ENCODE results near the gene RGS16.
"Not testable (repeated sequence)": the region's sequence is repeated elsewhere in the genome, so short reads cannot be mapped to it uniquely, and the experiment has no call there.

Gene RGS16

GRCh38 chr1:182639330-182639729 lies 35.1 kb upstream of the RGS16 start:
- Histone ChIP-seq H3K4me1 (ENCODE audit: control insufficient read depth, insufficient read depth, low read length) (peaks cover 4% of the 10 kb centered on the region; the same call in 1 of the 2 replicates), H3K27ac (ENCODE audit: low read depth, low read length) (no peak overlapping the region), H3K9ac (ENCODE audit: low read depth, low read length) (no peak overlapping the region), H3K9me3 (ENCODE audit: control insufficient read depth, insufficient read depth, low read length) (no peaks in the 10 kb centered on the region), H3K36me3 (ENCODE audit: control insufficient read depth, insufficient read depth, low read length) (no peaks in the 10 kb centered on the region), H3K27me3 (ENCODE audit: control insufficient read depth, insufficient read depth, low read length) (no peaks in the 10 kb centered on the region), H3K4me3 (ENCODE audit: low read depth, low read length) (no peak overlapping the region)

GRCh38 chr1:182637769-182638168 lies 33.6 kb upstream of the RGS16 start:
- Histone ChIP-seq H3K4me1 (ENCODE audit: control insufficient read depth, insufficient read depth, low read length) (peaks cover 16% of the 10 kb centered on the region), H3K9me3 (ENCODE audit: control insufficient read depth, insufficient read depth, low read length) (no peaks in the 10 kb centered on the region), H3K27ac (ENCODE audit: low read depth, low read length) (no peak overlapping the region), H3K36me3 (ENCODE audit: control insufficient read depth, insufficient read depth, low read length) (no peaks in the 10 kb centered on the region), H3K27me3 (ENCODE audit: control insufficient read depth, insufficient read depth, low read length) (no peaks in the 10 kb centered on the region), H3K4me3 (ENCODE audit: low read depth, low read length) (no peak overlapping the region), H3K9ac (ENCODE audit: low read depth, low read length) (no peak overlapping the region)

GRCh38 chr1:182635871-182636270 lies 31.7 kb upstream of the RGS16 start:
- H3K27ac ChIP-seq (ENCODE audit: low read depth, low read length), result no peak overlapping the region
- peaks cover 20% of the 10 kb centered on the region for H3K4me1 ChIP-seq (ENCODE audit: control insufficient read depth, insufficient read depth, low read length)
- no peaks in the 10 kb centered on the region for H3K27me3 ChIP-seq (ENCODE audit: control insufficient read depth, insufficient read depth, low read length)
- H3K9ac ChIP-seq (ENCODE audit: low read depth, low read length), result no peak overlapping the region
- H3K9me3 ChIP-seq (ENCODE audit: control insufficient read depth, insufficient read depth, low read length), result no peaks in the 10 kb centered on the region
- no peaks in the 10 kb centered on the region for H3K36me3 ChIP-seq (ENCODE audit: control insufficient read depth, insufficient read depth, low read length)
- H3K4me3 ChIP-seq (ENCODE audit: low read depth, low read length), result no peak overlapping the region

- Histone ChIP-seq H3K9me3 (ENCODE audit: control insufficient read depth, insufficient read depth, low read length) (no peaks in the 10 kb centered on the region), H3K27ac (ENCODE audit: low read depth, low read length) (no peak overlapping the region), H3K27me3 (ENCODE audit: control insufficient read depth, insufficient read depth, low read length) (no peaks in the 10 kb centered on the region), H3K9ac (ENCODE audit: low read depth, low read length) (no peak overlapping the region), H3K36me3 (ENCODE audit: control insufficient read depth, insufficient read depth, low read length) (no peaks in the 10 kb centered on the region), H3K4me3 (ENCODE audit: low read depth, low read length) (no peak overlapping the region), H3K4me1 (ENCODE audit: control insufficient read depth, insufficient read depth, low read length) (peaks cover 34% of the 10 kb centered on the region)
These were observed 30.3 kb upstream of the RGS16 start for GRCh38 chr1:182634306-182635072.

- Histone ChIP-seq H3K9me3 (ENCODE audit: control insufficient read depth, insufficient read depth, low read length) (no peaks in the 10 kb centered on the region), H3K4me3 (ENCODE audit: low read depth, low read length) (no peak overlapping the region), H3K36me3 (ENCODE audit: control insufficient read depth, insufficient read depth, low read length) (no peaks in the 10 kb centered on the region), H3K4me1 (ENCODE audit: control insufficient read depth, insufficient read depth, low read length) (peaks cover 41% of the 10 kb centered on the region), H3K9ac (ENCODE audit: low read depth, low read length) (no peak overlapping the region), H3K27me3 (ENCODE audit: control insufficient read depth, insufficient read depth, low read length) (no peaks in the 10 kb centered on the region), H3K27ac (ENCODE audit: low read depth, low read length) (no peak overlapping the region)
These were observed 29.6 kb upstream of the RGS16 start for GRCh38 chr1:182633657-182634281.

GRCh38 chr1:182633031-182633430 lies 28.8 kb upstream of the RGS16 start:
- Histone ChIP-seq H3K27me3 (ENCODE audit: control insufficient read depth, insufficient read depth, low read length) (no peaks in the 10 kb centered on the region), H3K36me3 (ENCODE audit: control insufficient read depth, insufficient read depth, low read length) (no peaks in the 10 kb centered on the region), H3K9me3 (ENCODE audit: control insufficient read depth, insufficient read depth, low read length) (no peaks in the 10 kb centered on the region), H3K4me1 (ENCODE audit: control insufficient read depth, insufficient read depth, low read length) (peaks cover 41% of the 10 kb centered on the region), H3K27ac (ENCODE audit: low read depth, low read length) (no peak overlapping the region), H3K9ac (ENCODE audit: low read depth, low read length) (no peak overlapping the region), H3K4me3 (ENCODE audit: low read depth, low read length) (no peak overlapping the region)

GRCh38 chr1:182632441-182632857 lies 28.3 kb upstream of the RGS16 start:
- peaks cover 41% of the 10 kb centered on the region for H3K4me1 ChIP-seq (ENCODE audit: control insufficient read depth, insufficient read depth, low read length)
- H3K27me3 ChIP-seq (ENCODE audit: control insufficient read depth, insufficient read depth, low read length); H3K4me3 ChIP-seq (ENCODE audit: low read depth, low read length); H3K9ac ChIP-seq (ENCODE audit: low read depth, low read length); H3K27ac ChIP-seq (ENCODE audit: low read depth, low read length); H3K36me3 ChIP-seq (ENCODE audit: control insufficient read depth, insufficient read depth, low read length); H3K9me3 ChIP-seq (ENCODE audit: control insufficient read depth, insufficient read depth, low read length): not testable (repeated sequence)

GRCh38 chr1:182631954-182632353 lies 27.8 kb upstream of the RGS16 start:
- H3K27me3 ChIP-seq (ENCODE audit: control insufficient read depth, insufficient read depth, low read length), result no peaks in the 10 kb centered on the region
- H3K9ac ChIP-seq (ENCODE audit: low read depth, low read length), result no peak overlapping the region
- H3K36me3 ChIP-seq (ENCODE audit: control insufficient read depth, insufficient read depth, low read length), result no peaks in the 10 kb centered on the region
- no peak overlapping the region for H3K27ac ChIP-seq (ENCODE audit: low read depth, low read length)
- H3K4me1 ChIP-seq (ENCODE audit: control insufficient read depth, insufficient read depth, low read length), result peaks cover 41% of the 10 kb centered on the region
- no peak overlapping the region for H3K4me3 ChIP-seq (ENCODE audit: low read depth, low read length)
- no peaks in the 10 kb centered on the region for H3K9me3 ChIP-seq (ENCODE audit: control insufficient read depth, insufficient read depth, low read length)

- Histone ChIP-seq H3K4me1 (ENCODE audit: control insufficient read depth, insufficient read depth, low read length) (peaks cover 45% of the 10 kb centered on the region), H3K4me3 (ENCODE audit: low read depth, low read length) (no peak overlapping the region), H3K36me3 (ENCODE audit: control insufficient read depth, insufficient read depth, low read length) (no peaks in the 10 kb centered on the region), H3K27me3 (ENCODE audit: control insufficient read depth, insufficient read depth, low read length) (no peaks in the 10 kb centered on the region), H3K27ac (ENCODE audit: low read depth, low read length) (no peak overlapping the region), H3K9ac (ENCODE audit: low read depth, low read length) (no peak overlapping the region), H3K9me3 (ENCODE audit: control insufficient read depth, insufficient read depth, low read length) (no peaks in the 10 kb centered on the region)
These were observed 27.0 kb upstream of the RGS16 start for GRCh38 chr1:182631053-182631677.

- H3K9ac ChIP-seq (ENCODE audit: low read depth, low read length), result no peak overlapping the region
- no peak overlapping the region for H3K27ac ChIP-seq (ENCODE audit: low read depth, low read length)
- H3K9me3 ChIP-seq (ENCODE audit: control insufficient read depth, insufficient read depth, low read length), result no peaks in the 10 kb centered on the region
- H3K4me1 ChIP-seq (ENCODE audit: control insufficient read depth, insufficient read depth, low read length), result peaks cover 48% of the 10 kb centered on the region
- no peaks in the 10 kb centered on the region for H3K27me3 ChIP-seq (ENCODE audit: control insufficient read depth, insufficient read depth, low read length)
- H3K4me3 ChIP-seq (ENCODE audit: low read depth, low read length), result no peak overlapping the region
- H3K36me3 ChIP-seq (ENCODE audit: control insufficient read depth, insufficient read depth, low read length), result no peaks in the 10 kb centered on the region
These were observed 26.4 kb upstream of the RGS16 start for GRCh38 chr1:182630586-182630985.

- Histone ChIP-seq H3K36me3 (ENCODE audit: control insufficient read depth, insufficient read depth, low read length) (no peaks in the 10 kb centered on the region), H3K4me1 (ENCODE audit: control insufficient read depth, insufficient read depth, low read length) (peaks cover 47% of the 10 kb centered on the region), H3K4me3 (ENCODE audit: low read depth, low read length) (no peak overlapping the region), H3K9ac (ENCODE audit: low read depth, low read length) (no peak overlapping the region), H3K9me3 (ENCODE audit: control insufficient read depth, insufficient read depth, low read length) (no peaks in the 10 kb centered on the region), H3K27me3 (ENCODE audit: control insufficient read depth, insufficient read depth, low read length) (no peaks in the 10 kb centered on the region), H3K27ac (ENCODE audit: low read depth, low read length) (no peak overlapping the region)
These were observed 25.4 kb upstream of the RGS16 start for GRCh38 chr1:182629499-182630096.
